NCI-H82 treated with DMSO at 0.1 percent for 48 hours (cell line): ENCODE results near the gene FOXL3.
"Not testable (repeated sequence)": the region's sequence is repeated elsewhere in the genome, so short reads cannot be mapped to it uniquely, and the experiment has no call there.

Source experiments
- DNase-seq: peaks from one replicate; lab custom pipeline; 2025; ENCODE audit not compliant: unreplicated experiment; lab: John Stamatoyannopoulos, UW

The FOXL3 gene

DNA sequence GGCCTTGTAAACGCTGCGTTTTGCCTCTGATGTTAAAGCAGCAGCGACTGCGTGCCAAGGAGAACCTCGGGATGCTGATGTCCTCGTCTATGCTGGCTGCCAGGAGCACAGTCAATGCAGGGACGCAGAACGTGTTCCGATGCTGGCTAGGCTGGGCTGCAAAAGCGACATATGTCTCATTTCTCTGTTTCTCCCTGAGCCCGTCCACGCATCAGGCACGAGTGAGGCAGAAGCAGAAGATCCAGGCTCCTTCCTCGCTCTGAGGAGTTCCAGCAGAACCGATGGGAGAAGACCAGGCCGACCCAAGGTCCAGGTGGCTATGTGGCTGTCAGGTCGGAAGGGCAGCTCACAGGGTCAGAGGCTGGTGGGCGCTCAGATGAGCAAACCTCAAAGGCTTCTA lies 3.7 kb upstream of the FOXL3 start:
- no peak for DNase-seq

DNA sequence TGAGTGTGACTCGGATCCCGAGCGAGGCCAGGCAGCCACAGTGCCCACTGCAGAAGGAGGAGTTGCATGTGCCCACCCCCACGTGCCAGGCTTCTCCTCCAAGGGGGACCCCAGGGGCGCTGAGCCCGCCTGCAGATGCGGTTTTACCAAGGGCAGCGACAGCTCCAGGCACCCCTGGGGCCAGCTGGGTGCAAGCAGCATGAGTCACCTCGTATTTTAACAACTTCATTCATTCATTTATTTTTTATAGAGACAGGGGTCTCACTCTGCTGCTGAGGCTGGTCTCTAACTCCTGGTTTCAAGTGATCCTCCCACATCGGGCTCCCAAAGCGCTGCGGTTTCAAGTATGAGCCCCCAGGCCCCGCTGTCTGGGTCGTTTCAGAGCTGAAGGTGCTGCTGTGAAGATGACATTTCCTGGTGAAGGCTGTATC lies 1.3 kb upstream of the FOXL3 start:
- DNase-seq, result no peak

DNA sequence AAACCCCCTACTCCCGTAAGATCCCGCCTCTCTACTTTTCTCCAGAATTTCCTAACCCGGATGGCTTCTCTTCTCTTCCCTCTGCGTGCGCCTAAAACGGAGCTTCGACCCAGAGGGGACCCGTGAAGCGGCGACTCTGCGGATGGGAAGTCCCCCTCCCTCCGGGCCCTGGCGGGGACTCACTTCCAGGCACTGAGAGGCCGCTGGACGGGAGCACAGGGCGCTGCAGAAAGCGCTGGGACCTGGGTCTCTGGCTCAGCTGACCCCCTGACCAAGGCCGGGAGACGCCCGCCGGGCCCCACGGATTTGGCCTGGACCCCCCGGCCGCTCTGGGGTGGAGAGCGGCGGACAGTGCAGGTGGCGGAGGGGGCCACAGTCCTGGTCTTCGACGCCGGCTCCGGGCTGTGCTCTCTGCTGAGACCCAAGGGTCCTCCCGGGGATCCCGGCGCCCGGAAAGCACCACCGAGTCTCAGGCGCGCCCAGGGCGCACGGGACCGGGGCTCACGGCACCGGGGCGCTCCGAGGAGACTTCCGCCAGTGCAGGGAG lies 688 bp upstream of the FOXL3 start:
- no peak for DNase-seq

DNA sequence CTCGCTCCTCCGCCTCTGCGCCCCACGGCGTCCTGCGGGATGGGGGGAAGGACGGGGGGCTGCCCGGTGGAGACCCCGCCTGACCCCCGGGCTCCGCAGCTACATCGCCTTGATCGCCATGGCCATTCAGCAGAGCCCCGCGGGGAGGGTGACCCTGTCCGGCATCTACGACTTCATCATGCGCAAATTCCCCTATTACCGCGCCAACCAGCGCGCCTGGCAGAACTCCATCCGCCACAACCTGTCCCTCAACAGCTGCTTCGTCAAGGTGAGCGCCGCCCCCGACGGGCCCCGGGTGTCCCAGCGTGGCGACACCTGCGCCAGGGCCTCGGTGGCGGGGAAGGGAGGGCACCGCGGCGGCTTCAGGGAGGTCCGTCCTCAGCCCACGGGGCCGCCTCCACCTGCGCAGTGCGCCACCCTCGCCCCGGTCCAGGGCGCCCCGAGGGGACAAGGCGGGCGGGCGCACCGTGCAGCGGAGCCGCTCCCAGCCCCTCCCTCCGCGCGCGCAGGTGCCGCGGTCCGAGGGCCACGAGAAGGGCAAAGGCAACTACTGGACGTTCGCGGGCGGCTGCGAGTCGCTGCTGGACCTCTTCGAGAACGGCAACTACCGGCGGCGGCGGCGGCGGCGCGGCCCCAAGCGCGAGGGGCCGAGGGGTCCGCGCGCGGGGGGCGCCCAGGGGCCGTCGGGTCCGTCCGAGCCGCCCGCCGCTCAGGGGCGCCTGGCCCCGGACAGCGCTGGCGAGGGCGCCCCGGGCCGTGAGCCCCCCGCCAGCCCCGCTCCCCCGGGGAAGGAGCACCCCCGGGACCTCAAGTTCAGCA lies 793 bp downstream of the FOXL3 start:
- DNase-seq, result no peak

DNA sequence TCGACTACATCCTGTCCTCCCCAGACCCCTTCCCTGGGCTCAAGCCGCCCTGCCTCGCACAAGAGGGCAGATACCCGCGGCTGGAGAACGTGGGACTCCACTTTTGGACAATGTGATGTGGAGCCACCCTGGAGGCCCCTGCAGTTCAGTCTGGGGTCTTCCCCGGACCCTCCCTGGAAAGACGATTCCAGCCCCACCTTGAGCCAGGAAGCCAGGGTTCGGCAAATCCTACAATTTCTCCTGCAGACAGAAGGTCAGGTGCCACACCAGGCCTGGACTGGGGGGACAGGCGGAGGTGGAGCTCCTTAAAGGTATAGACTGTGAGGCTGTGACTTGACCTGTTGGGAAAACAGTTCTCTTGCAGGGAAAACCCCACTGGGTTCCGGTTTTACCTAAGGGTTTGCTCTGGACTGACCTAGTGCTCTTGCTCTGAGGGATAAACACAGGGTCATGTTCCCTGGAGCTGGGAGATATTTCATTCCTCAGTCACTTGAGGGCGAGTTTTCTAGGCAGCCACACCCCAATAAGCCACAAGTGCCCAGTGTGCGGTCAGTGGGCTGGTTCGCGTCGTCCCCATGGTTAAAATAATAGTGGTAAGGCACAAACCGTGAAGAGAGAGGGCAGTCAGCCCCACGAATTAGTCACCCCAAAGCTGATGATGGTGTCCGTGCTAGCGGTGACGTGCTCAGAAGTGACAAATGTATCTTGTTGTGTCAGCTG lies 1.6 kb downstream of the FOXL3 start:
- no peak for DNase-seq

DNA sequence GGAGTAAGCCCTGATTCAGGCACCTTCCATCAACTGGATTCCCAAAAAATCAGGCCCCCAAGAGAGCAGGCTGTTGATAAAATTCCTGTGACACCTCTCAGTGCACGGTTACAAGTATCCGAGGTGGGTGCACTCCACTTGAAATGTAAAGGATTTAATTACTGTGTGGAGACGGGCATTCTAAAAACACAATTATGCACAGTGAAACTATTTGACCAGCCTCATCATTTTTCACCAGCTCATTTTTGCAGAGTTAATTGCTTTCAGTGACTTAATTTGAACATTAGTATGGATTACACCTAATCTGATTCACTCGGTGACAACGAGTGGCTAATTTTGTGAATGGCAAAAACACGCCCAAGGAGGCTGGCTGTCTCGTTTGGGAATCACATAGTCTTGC lies 2.3 kb downstream of the FOXL3 start:
- DNase-seq, result no peak

DNA sequence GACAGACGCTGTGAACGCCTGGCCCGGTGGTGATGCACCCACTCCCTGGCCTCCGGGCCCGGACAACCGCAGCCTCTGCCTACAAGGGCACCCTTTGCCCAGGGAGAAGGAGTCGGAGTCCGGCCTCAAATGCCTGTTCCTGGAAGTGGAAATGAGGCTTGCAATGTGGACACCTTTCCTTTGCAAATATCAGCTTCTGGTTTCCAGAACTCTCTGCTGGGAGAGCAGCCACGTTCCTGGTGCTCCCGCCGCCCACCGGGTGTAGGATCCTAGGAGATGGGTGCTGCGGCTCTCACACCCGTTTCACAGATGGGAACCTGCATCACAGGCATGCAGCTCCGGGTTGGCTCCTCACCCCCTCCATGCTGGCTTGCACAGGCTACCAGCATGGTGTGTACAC lies 2.9 kb downstream of the FOXL3 start:
- DNase-seq, result no peak

DNA sequence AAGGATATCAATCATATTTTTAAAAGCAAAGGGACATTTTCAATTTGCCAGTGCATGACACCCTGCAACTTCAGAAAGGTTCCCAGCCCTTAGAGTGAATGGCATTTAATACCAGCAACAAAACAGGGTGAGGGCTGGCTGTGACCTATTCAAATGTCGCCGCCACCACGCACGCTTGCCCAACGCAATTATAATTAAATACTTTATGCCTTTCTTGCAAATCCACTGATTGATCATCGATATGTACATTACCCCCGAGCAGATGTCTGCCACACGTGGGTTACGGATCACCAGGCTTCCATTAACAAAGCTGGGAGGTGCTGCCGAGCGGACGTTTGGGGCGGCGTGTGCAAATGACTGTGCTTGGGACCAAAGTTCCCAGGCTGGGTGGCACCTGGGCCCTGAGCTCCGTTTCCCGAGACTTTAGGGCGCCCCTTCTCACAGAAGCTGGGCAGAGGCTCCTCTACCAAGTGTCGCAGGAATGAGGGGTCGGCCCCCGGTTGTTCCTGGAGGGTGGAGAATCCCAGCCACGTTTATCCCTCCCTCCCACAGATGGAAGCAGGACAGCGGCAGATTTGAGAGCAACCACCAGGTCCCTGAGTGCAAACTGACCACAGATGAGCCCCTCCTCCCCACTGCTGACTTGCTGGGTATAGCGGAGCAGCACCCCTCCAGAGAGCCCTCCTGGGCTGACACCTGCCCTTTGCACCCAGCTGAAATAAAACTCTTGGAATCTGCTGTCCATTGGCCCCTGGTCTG lies 3.9 kb downstream of the FOXL3 start:
- DNase-seq, result no peak

DNA sequence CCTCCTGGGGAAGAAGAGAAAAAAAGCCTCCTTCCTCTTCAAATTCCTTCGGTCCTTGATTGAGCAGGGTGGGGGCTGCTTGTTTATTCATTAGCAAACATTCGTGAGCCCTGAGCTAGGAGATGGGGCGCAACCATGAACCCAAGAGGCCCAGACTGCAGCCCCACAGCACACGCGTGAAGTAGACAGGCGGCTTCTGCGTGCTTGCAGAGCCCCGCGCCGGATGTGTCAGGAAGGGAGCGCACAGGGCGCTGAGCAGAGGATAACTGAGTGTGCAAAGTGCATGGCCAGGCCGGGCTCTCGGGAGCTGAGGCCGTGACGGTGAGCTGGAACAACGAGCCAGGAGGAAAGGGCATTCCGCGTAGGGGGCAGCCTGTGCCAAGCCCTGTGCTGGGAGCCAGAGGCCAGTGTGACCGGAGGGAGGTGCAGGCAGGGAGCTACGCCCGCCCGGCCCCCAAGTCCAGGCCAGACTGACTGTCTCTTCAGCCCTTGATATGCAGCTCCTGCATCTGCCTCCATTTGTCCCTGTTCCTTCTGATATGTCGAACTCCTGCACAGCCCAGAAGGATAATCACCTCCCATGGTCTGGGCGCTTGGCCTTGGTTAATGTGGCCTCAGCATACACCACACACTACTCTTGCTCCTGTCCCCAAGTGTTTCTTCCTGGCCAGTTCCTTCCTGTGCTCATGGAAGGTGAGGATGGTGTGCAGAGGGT lies 4.6 kb downstream of the FOXL3 start:
- DNase-seq, result no peak

DNA sequence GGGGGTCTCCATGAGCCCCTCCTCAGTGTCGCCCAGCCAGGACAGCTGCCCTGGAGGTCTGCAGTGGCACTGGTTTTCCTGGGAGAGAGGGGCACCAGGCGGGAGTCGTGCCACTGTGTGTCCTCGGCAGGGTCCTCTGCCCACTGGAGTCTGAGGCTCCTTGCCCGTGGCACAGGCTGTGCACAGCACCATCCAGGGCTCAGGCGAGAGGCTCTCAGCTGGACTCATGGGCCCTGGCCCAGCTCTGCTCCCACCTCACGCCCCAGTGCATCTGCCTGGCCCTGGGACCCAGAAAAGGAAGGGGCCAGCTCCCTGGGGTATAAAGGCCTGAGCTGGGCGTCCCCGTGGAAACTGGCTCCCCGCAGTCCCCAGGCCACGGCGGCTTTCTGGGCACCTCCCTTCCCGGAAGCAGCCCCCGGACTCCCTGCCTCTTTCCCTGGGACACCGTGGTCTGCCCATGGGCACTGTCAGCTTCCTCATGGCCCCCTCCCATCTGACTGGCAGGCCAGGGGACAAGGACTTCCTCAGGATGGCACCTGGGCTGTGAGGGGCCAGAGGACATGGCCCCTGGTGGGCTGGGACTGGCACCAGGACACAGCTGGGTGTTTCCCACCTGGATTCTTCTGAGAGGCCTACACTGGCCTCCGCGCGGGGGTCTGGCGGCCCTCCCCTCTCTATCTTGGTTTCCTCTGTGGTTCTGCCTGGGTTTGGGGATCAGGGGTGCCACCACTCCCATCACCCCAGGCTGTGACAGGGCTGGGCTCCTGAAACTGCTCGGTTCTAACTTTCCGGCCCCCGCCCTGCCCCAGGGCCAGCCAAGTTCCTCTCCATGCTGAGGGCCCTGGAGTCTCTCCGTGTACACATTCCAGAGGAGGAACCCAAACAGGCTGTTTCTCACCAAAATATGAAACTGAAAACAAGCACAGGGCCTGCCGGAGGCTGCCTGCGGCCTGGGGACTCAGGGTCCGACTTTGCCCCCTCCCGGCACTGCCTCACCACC lies 5.5 kb downstream of the FOXL3 start:
- no peak for DNase-seq

DNA sequence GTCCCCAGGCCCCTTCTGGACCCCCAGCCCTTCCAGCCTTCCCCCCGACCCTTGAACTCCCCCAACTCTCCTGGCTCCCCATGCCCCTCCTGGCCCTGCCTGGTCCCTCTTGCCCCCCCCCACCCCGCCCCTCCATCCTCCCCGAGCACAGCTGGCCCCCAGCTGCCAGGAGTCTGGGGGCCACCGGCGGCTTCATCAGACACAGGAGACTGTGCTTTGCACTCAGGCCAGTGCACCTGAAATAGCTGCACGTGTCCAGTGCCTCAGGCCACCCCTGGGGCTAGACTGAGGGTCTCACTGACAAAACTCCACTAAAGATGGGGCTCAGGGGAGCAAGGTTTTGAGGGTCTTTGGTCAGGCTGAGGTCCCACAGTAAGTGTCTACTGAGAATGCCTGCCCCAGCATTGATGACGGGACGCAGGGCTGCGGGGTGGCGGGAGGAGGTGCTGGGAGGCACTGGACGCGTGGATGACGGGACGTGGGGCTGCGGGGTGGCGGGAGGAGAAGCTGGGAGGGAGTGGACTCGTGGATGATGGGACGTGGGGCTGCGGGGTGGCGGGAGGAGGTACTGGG lies 6.5 kb downstream of the FOXL3 start:
- DNase-seq, result no peak

DNA sequence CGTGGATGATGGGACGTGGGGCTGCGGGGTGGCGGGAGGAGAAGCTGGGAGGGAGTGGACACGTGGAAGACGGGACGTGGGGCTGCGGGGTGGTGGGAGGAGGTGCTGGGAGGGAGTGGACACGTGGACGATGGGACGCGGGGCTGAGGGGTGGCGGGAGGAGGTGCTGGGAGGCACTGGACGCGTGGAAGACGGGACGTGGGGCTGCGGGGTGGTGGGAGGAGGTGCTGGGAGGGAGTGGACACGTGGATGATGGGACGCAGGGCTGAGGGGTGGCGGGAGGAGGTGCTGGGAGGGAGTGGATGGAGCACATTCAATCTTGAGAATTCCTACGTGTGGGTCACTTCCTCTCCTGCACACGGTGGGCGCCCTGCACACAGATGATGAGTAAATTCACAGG lies 7.2 kb downstream of the FOXL3 start:
- not testable (repeated sequence) for DNase-seq

DNA sequence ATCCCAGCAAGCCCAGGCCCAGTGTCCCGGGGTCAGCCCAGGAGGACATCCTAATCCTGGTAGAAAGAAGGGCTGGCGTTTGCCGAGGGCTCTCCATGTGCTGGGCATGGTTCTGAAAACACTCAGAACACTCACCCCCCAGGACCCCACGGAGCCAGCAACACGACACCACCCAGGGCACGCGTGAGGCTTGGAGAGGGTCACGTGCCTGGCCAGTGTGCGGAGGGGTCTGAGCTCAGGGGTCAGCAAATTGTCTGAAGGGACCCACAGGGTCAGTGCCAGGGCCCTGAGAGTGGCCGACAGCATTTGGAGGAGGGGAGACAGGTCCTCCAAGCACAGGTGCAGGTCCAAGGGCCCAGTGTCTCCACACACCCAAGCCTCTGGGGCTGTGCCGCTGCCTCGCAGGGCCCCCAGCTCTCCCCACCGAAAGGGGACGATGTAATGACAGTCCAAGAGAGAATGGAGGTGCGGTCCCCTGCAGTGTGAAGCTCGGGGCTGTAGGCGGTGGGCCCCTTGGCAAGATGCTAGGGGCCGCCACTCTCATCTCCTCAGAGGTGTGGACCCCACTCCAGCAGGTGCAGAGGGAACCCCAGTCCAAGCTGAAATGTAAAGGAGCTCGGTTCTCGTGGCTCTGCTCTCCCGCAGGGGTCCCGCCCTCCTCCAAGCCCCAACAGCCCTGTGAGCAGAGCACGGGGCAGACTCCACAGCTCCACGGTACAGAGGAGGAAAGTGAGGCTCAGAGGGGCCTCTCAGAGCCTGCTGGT lies 7.8 kb downstream of the FOXL3 start:
- no peak for DNase-seq

DNA sequence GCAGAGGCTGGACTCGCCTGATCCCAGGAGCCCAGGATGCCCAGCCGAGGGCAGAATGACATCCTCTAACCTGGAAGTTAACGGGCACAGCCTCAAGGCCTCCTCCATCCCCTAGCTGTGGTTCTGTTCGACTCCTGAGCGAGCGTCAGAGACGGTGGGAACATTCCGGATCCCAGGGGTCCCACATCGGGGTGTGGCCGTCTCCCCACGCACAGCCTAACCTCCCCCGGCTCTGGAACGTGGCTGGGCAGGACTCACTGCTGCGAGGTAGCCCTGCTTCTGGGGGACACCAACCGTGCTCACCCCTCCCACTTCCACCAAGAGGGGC lies 8.4 kb downstream of the FOXL3 start:
- no peak for DNase-seq

DNA sequence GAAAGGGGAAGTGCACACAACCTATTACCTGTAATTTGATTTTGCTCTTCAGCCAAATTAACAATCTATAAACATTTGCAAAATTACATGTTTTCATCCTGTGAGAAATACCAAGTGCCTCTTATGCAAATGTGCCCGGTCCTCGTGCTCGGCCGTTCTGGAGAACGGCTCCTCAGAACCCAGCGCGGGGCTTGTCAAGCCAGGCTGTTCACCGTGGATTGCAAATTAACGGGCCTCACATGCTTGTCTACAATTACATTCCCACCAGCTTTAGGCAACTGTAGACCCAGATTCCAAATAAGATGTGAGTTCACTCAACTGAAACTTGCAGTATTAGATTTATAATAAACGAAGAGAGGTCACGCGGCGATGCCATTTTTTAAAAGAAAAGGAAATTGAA lies 8.8 kb downstream of the FOXL3 start:
- no peak for DNase-seq

DNA sequence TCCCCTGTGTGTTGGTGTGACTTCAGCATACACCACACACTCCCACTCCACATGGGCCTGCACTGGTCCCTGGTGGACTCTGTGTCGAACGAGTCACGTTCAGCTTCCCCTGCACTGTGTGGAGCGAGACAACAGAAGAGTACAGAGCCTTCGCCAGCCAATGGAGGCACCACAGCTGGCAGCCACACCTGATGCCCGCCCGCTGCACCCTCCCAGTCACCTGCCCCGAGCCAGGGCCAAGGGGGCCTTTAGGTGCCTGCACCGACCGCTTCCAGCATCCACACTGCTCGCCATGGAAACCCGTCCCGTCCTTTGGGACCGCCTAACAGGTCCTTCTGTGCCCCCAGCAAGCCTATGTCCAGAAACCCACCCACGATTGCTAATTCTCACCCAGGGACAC lies 9.2 kb downstream of the FOXL3 start:
- DNase-seq, result no peak

DNA sequence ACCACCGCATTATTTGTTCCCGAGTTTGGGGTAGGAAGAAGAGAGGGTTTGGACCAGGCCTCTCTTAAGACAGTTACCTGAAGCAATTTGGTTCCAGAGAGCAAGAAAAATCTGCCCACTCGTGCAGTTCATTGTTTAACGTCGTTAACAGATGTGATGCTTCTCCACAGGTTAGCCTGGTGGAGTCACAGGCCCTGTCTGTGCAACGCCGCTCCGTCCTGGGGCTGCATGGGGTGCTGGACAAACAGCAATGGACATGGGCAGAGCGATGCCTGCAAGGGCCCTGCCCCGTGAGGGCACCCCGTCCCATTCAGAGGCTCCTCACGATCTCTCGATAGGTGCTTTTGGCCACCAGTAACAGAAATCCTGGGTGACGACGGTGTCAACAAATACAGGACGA lies 9.7 kb downstream of the FOXL3 start:
- DNase-seq, result no peak

DNA sequence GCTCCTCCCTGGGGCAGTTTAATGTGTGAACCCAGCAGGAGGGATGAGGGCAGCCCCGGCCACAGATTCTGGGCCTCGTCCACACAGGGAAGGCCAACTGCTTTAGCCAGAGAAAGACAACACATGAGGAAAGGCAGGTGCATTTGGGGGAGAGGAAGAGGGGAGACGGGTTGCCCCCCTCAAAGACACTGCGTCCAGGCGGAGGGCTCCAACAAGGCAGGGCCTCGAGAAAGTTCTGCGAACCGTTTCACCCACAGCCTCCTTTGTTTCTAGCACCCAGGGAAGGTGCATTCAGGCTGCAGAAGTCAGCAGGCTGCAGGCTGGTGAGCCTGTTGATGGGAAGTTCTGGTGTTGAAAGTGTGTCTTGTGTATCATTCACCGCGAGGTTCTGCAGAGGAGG lies 10.1 kb downstream of the FOXL3 start:
- no peak for DNase-seq
